Measurements from ENCODE around the gene SPTB.
A peak's percentile ranks its signal among the peaks of the same experiment; 100 is the strongest.

SPTB gene

DNA sequence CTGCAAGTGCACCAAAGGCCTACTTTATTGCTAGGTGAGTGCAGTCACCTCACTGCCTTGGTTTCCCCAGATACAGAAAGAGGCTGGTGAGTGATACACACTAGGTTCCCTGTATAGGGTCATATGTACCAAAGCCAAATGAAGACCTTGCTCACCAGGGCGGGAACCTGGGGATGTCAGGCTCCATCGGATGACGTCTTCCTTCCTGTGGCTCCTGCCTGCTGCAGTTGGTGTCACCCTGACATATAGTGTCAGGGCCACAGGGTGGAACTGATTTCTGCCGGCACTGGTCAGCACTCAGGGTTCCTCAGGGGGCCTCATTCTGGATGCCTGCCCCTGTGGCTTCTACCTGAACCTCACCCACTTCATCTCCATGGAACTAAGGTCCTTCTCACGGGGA lies 132.4 kb downstream of the SPTB start:
- Histone ChIP-seq H3K79me2 (no peaks in the 10 kb centered on the region), H3K27me3 (ENCODE audit: control insufficient read depth, insufficient read depth, low read length) (no peaks in the 10 kb centered on the region), H3K9me3 (ENCODE audit: control insufficient read depth, low read length) (no peaks in the 10 kb centered on the region), H3K9ac (no peak overlapping the region), H2AFZ (no peak overlapping the region), H3K27ac (no peak overlapping the region), H3K36me3 (ENCODE audit: control insufficient read depth, insufficient read depth, low read length) (no peaks in the 10 kb centered on the region), H3K4me2 (ENCODE audit: low read length) (no peak overlapping the region), H3K4me1 (no peaks in the 10 kb centered on the region), H3K4me3 (ENCODE audit: low read depth, low read length) (no peak overlapping the region)
- TF ChIP-seq CTCF (IDR thresholded peaks at IDR 0.05): no peak

DNA sequence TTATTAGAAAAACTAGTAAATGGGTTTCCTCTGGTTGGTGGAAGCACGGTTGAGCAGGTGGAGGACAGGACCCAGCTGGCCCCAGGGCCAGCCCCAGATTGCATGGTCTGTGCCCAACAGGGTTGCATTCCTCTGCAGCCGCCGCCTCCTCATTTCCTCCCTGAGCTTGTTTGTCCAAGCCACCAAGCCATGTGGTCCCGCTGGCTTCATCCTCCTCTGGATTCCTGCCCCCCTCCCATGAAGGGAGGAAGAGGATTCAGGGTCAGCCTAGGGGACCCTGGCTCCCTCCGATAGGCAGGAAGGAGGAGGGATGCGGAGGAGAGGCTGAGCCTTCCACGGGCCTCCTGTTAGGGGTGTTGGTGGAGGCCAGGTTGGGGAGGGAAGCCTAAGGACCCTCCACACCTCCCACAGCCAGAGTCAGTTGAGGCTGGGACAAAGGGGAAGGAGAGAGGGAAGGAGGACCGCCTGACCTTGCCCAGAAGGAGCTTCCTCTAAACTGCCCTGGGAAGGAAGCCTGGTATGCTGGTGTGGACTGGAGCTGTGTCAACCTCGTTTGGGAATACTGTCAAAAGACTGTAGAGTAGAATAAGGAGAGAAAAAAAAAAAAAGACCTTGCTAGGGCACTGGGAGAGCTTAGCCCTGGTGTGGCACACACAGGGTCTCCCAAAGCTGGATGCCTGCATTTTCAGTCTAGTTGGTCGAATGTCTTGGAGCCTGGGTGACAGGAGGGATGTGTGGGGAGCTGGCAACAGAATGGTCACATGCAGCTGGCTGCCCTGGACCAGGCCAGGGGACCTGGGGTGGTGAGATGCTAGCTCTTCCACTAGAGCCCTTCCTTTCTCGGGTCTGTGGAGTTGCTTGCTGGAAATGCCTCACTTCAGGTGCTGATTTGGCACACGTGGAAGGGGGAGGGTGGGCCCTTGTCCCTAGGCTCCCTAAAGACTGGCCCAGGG lies 133.1 kb downstream of the SPTB start:
- H3K27me3 ChIP-seq (ENCODE audit: control insufficient read depth, insufficient read depth, low read length): no peaks in the 10 kb centered on the region
- H3K36me3 ChIP-seq (ENCODE audit: control insufficient read depth, insufficient read depth, low read length): no peaks in the 10 kb centered on the region
- no peak overlapping the region for H3K27ac ChIP-seq
- H3K4me3 ChIP-seq (ENCODE audit: low read depth, low read length): no peak overlapping the region
- H3K9ac ChIP-seq: no peak overlapping the region
- H3K4me2 ChIP-seq (ENCODE audit: low read length): no peak overlapping the region
- no peak for TF ChIP-seq CTCF (IDR thresholded peaks at IDR 0.05)
- H3K9me3 ChIP-seq (ENCODE audit: control insufficient read depth, low read length): no peaks in the 10 kb centered on the region
- no peaks in the 10 kb centered on the region for H3K4me1 ChIP-seq
- no peak overlapping the region for H2AFZ ChIP-seq
- no peaks in the 10 kb centered on the region for H3K79me2 ChIP-seq

DNA sequence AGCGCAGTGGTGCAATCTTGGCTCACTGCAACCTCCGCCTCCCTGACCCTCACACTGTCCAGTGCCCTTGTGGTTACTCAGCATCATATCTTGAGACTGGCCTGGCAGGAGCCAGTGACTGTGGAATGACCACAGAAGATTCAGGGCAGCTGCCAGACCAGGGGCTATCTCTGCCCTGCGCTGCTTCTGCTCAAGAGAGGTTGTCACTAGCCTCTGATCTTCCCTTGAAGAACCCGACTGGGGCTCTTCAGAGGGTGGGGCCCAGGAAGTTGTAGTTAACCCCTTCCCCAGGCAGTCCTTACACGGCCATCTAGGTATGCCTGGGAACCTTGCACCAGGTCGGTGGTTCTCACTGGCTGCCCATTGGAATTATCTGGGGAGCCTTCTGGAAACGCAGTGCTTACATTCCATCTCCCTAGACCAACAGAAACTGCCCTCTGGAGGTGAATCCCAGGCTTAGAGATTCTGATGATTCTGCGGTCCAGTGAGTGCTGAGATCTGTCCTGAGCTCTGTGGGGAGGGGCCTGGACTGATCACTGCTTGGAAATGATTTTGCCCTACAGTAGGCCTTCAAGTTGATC lies 134.1 kb downstream of the SPTB start:
- Histone ChIP-seq H3K4me3 (ENCODE audit: low read depth, low read length) (no peak overlapping the region), H3K27me3 (ENCODE audit: control insufficient read depth, insufficient read depth, low read length) (no peaks in the 10 kb centered on the region), H3K4me1 (no peaks in the 10 kb centered on the region), H2AFZ (no peak overlapping the region), H3K27ac (no peak overlapping the region), H3K79me2 (no peaks in the 10 kb centered on the region), H3K9me3 (ENCODE audit: control insufficient read depth, low read length) (no peaks in the 10 kb centered on the region), H3K4me2 (ENCODE audit: low read length) (no peak overlapping the region), H3K9ac (no peak overlapping the region), H3K36me3 (ENCODE audit: control insufficient read depth, insufficient read depth, low read length) (no peaks in the 10 kb centered on the region)
- TF ChIP-seq CTCF (IDR thresholded peaks at IDR 0.05): peak; percentile 44

DNA sequence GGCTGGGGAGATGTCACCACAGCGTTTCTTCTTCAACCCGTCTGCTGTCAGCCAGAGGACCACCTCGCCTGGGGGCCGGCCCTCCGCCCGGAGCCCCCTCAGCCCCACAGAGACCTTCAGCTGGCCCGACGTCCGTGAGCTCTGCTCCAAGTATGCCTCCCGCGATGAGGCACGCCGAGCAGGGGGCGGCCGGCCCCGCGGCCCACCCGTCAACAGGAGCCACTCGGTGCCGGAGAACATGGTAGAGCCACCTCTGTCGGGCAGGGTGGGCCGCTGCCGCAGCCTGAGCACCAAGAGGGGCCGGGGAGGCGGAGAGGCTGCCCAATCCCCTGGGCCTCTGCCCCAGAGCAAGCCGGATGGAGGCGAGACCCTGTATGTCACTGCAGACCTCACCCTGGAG lies 136.6 kb downstream of the SPTB start:
- no peak overlapping the region for H3K9ac ChIP-seq

More for the DNA sequence above, 136.6 kb downstream of the SPTB start:
- Histone ChIP-seq H3K27ac (no peak overlapping the region), H3K27me3 (ENCODE audit: control insufficient read depth, insufficient read depth, low read length) (no peaks in the 10 kb centered on the region), H2AFZ (no peak overlapping the region), H3K36me3 (ENCODE audit: control insufficient read depth, insufficient read depth, low read length) (no peaks in the 10 kb centered on the region), H3K4me1 (no peaks in the 10 kb centered on the region), H3K4me3 (ENCODE audit: low read depth, low read length) (no peak overlapping the region), H3K79me2 (no peaks in the 10 kb centered on the region), H3K4me2 (ENCODE audit: low read length) (no peak overlapping the region), H3K9me3 (ENCODE audit: control insufficient read depth, low read length) (no peaks in the 10 kb centered on the region)
- TF ChIP-seq CTCF (IDR thresholded peaks at IDR 0.05): no peak

Data from parathyroid adenoma (tissue), 2 donors.